Glutamatergic neuron (in vitro differentiated cells): ENCODE data around the gene ZNF747. TPM values are rescaled to one million over a fixed set of nuclear protein-coding genes. Genes with fewer than 3 reads are reported as not detected.

Source experiments
- DNase-seq: peaks from one replicate; pipeline ENCODE4 v3.0.0; 2022
- H3K27ac Mint-ChIP-seq: one replicate; pipeline ENCODE4 v1.8.0; 2020; ENCODE audit warnings: mild to moderate bottlenecking, mixed read lengths, inconsistent platforms; ENCODE audit not compliant: unreplicated experiment
- H3K27me3 Mint-ChIP-seq: one replicate; pipeline ENCODE4 v1.8.0; 2020; ENCODE audit warnings: mild to moderate bottlenecking, moderate library complexity, mixed read lengths, inconsistent platforms; ENCODE audit not compliant: unreplicated experiment
- H3K36me3 Mint-ChIP-seq: one replicate; pipeline ENCODE4 v1.8.0; 2020; ENCODE audit warnings: mild to moderate bottlenecking, mixed read lengths, inconsistent platforms; ENCODE audit not compliant: unreplicated experiment
- H3K4me1 Mint-ChIP-seq: one replicate; pipeline ENCODE4 v1.8.0; 2020; ENCODE audit warnings: mild to moderate bottlenecking, low read depth, mixed read lengths, inconsistent platforms; ENCODE audit not compliant: unreplicated experiment
- H3K4me3 Mint-ChIP-seq: one replicate; pipeline ENCODE4 v1.8.0; 2020; ENCODE audit warnings: mild to moderate bottlenecking, mixed read lengths, inconsistent platforms; ENCODE audit not compliant: unreplicated experiment
- H3K9me3 Mint-ChIP-seq: one replicate; pipeline ENCODE4 v1.8.0; 2020; ENCODE audit warnings: mild to moderate bottlenecking, moderate library complexity, mixed read lengths, inconsistent platforms; ENCODE audit not compliant: unreplicated experiment
- CTCF ChIP-seq: fragments of 200-600 bp; sonication (generic); IDR thresholded peaks from one replicate; pipeline ENCODE4 v1.5.0; 2021; ENCODE audit not compliant: partially characterized antibody, unreplicated experiment
- total RNA-seq: library from RNA; stranded (reverse); fragmentation: NEBNext Ultra II Directional; extraction: Animal tissue kit (Norgen Biotek cat#: 25700); gene quantifications from one replicate; pipeline ENCODE4 v1.2.1, GENCODE V29; 2021; ENCODE audit not compliant: unreplicated experiment

The ZNF747 gene
- total RNA-seq, 1 donor from 2014 or later, result 15.1 TPM

- DNase-seq, result no peak
- Mint-ChIP-seq H3K9me3 (peaks cover 16% of the 10 kb centered on the region), H3K4me3 (peak overlapping the region; percentile 30), H3K36me3 (no peaks in the 10 kb centered on the region), H3K27me3 (peaks cover 12% of the 10 kb centered on the region), H3K4me1 (peaks cover 29% of the 10 kb centered on the region), H3K27ac (no peak overlapping the region)
- no peak for TF ChIP-seq CTCF
These were observed 33.5 kb upstream of the ZNF747 start for GRCh38 chr16:30567991-30568638.

GRCh38 chr16:30567160-30567990, 32.7 kb upstream of the ZNF747 start:
- H3K36me3 Mint-ChIP-seq, result no peaks in the 10 kb centered on the region
- H3K4me1 Mint-ChIP-seq, result peaks cover 29% of the 10 kb centered on the region
- H3K9me3 Mint-ChIP-seq, result peaks cover 16% of the 10 kb centered on the region
- no peak for TF ChIP-seq CTCF
- H3K27me3 Mint-ChIP-seq, result peaks cover 14% of the 10 kb centered on the region
- no peak for DNase-seq
- peak overlapping the region; percentile 97 for H3K27ac Mint-ChIP-seq
- H3K4me3 Mint-ChIP-seq, result peak overlapping the region; percentile 30

GRCh38 chr16:30566531-30566930, 31.9 kb upstream of the ZNF747 start:
- Mint-ChIP-seq H3K4me3 (peak overlapping the region; percentile 34), H3K27ac (peak overlapping the region; percentile 97), H3K4me1 (peaks cover 26% of the 10 kb centered on the region), H3K27me3 (peaks cover 14% of the 10 kb centered on the region), H3K36me3 (no peaks in the 10 kb centered on the region), H3K9me3 (peaks cover 16% of the 10 kb centered on the region)
- no peak for TF ChIP-seq CTCF
- DNase-seq, result no peak

- H3K36me3 Mint-ChIP-seq, result no peaks in the 10 kb centered on the region
- H3K4me1 Mint-ChIP-seq, result peaks cover 28% of the 10 kb centered on the region
- no peak for DNase-seq
- H3K27me3 Mint-ChIP-seq, result peaks cover 12% of the 10 kb centered on the region
- H3K27ac Mint-ChIP-seq, result peak overlapping the region; percentile 97
- H3K4me3 Mint-ChIP-seq, result peak overlapping the region; percentile 76
- no peak for TF ChIP-seq CTCF
- peaks cover 18% of the 10 kb centered on the region for H3K9me3 Mint-ChIP-seq
These were observed 31.3 kb upstream of the ZNF747 start for GRCh38 chr16:30565984-30566383.

GRCh38 chr16:30565526-30565925, 30.9 kb upstream of the ZNF747 start:
- peak; percentile 31 for DNase-seq
- H3K27me3 Mint-ChIP-seq, result peaks cover 10% of the 10 kb centered on the region
- H3K27ac Mint-ChIP-seq, result peak overlapping the region; percentile 97
- H3K36me3 Mint-ChIP-seq, result no peaks in the 10 kb centered on the region
- H3K4me1 Mint-ChIP-seq, result peaks cover 27% of the 10 kb centered on the region
- peak overlapping the region; percentile 76 for H3K4me3 Mint-ChIP-seq
- H3K9me3 Mint-ChIP-seq, result peaks cover 18% of the 10 kb centered on the region
- TF ChIP-seq CTCF, result no peak
